ENCODE results near the gene CDH13. TPM values are rescaled to one million over a fixed set of nuclear protein-coding genes. Genes with fewer than 3 reads are reported as not detected.

CDH13 gene
- total and polyA plus RNA-seq, 9 donors, result 1.9 to 34.2 (median 4.8) TPM

GRCh38 chr16:83743720-83744119 is 1117.0 kb downstream of the CDH13 start:
- TF ChIP-seq EP300 (IDR thresholded peaks at IDR 0.05) (no peak), POLR2A (IDR thresholded peaks at IDR 0.05) (no peak), CTCF (IDR thresholded peaks at IDR 0.05) (no peak)
- no peak for DNase-seq
- H3K27ac ChIP-seq, result no peak overlapping the region
- intact Hi-C loops (cut with DNase I), result no loop called here
- H3K36me3 ChIP-seq, result no peaks in the 10 kb centered on the region
- WGBS, 3 donors, result 80 to 89% (median 82%) methylated on average over 6 of the region's 6 CpGs
- no peaks in the 10 kb centered on the region for H3K27me3 ChIP-seq
- no peaks in the 10 kb centered on the region for H3K4me1 ChIP-seq (ENCODE audit: insufficient read depth)
- no peaks in the 10 kb centered on the region for H3K9me3 ChIP-seq
- H3K4me3 ChIP-seq, result no peak overlapping the region

GRCh38 chr16:83744441-83744981 is 1117.7 kb downstream of the CDH13 start:
- Histone ChIP-seq H3K36me3 (no peaks in the 10 kb centered on the region), H3K27ac (no peak overlapping the region), H3K4me3 (no peak overlapping the region), H3K9me3 (no peaks in the 10 kb centered on the region), H3K4me1 (ENCODE audit: insufficient read depth) (no peaks in the 10 kb centered on the region), H3K27me3 (no peaks in the 10 kb centered on the region)
- WGBS, 3 donors, result 50 to 62% (median 58%) methylated on average over 12 of the region's 12 CpGs
- intact Hi-C loops (cut with DNase I), result no loop called here
- no peak for DNase-seq
- no peak for TF ChIP-seq POLR2A (IDR thresholded peaks at IDR 0.05)
- no peak for TF ChIP-seq CTCF (IDR thresholded peaks at IDR 0.05)
- TF ChIP-seq EP300 (IDR thresholded peaks at IDR 0.05), result no peak

- TF ChIP-seq EP300 (IDR thresholded peaks at IDR 0.05), result no peak
- TF ChIP-seq CTCF (IDR thresholded peaks at IDR 0.05), result no peak
- TF ChIP-seq POLR2A (IDR thresholded peaks at IDR 0.05), result no peak
- DNase-seq, result no peak
- no peaks in the 10 kb centered on the region for H3K9me3 ChIP-seq
- intact Hi-C loops (cut with DNase I), result no loop called here
- no peaks in the 10 kb centered on the region for H3K36me3 ChIP-seq
- no peaks in the 10 kb centered on the region for H3K27me3 ChIP-seq
- no peak overlapping the region for H3K4me3 ChIP-seq
- H3K4me1 ChIP-seq (ENCODE audit: insufficient read depth), result no peaks in the 10 kb centered on the region
- no peak overlapping the region for H3K27ac ChIP-seq
Observed at GRCh38 chr16:83746611-83747010, 1119.8 kb downstream of the CDH13 start.

- DNase-seq, result no peak
- Histone ChIP-seq H3K27ac (no peak overlapping the region), H3K9me3 (no peaks in the 10 kb centered on the region), H3K36me3 (no peaks in the 10 kb centered on the region), H3K27me3 (no peaks in the 10 kb centered on the region), H3K4me3 (no peak overlapping the region), H3K4me1 (ENCODE audit: insufficient read depth) (no peaks in the 10 kb centered on the region)
- TF ChIP-seq POLR2A (IDR thresholded peaks at IDR 0.05) (no peak), CTCF (IDR thresholded peaks at IDR 0.05) (no peak), EP300 (IDR thresholded peaks at IDR 0.05) (no peak)
- intact Hi-C loops (cut with DNase I), result no loop called here
- WGBS, 3 donors, result 84 to 91% (median 87%) methylated on average over 3 of the region's 3 CpGs
Observed at GRCh38 chr16:83747936-83748335, 1121.2 kb downstream of the CDH13 start.
